Mucosa of descending colon (tissue), 3 donors: ENCODE data around the gene PTPRN2. TPM values are rescaled to one million over a fixed set of nuclear protein-coding genes. Genes with fewer than 3 reads are reported as not detected.
A peak's percentile ranks its signal among the peaks of the same experiment; 100 is the strongest.

Source experiments
- ATAC-seq: fragments of 200-7000 bp; cut with Tn5 transposase; one replicate; pipeline ENCODE4 v1.9.1; 2020; ENCODE audit warnings: mild to moderate bottlenecking, moderate library complexity
- DNase-seq, 3 donors: peaks; one replicate each; pipeline ENCODE4 v3.0.0-alpha.2; 2020
- H3K36me3 ChIP-seq: fragments of 200-600 bp; one replicate; pipeline ENCODE4 v1.8.0; 2021; ENCODE audit warnings: low read depth, mild to moderate bottlenecking
- H3K4me1 ChIP-seq: fragments of 200-600 bp; one replicate; pipeline ENCODE4 v1.8.0; 2021; ENCODE audit warnings: low read depth, mild to moderate bottlenecking
- H3K4me3 ChIP-seq: fragments of 200-600 bp; one replicate; pipeline ENCODE4 v1.8.0; 2021; ENCODE audit warnings: mild to moderate bottlenecking
- H3K9me3 ChIP-seq: fragments of 200-600 bp; one replicate; pipeline ENCODE4 v1.8.0; 2021; ENCODE audit warnings: mild to moderate bottlenecking
- CTCF ChIP-seq: fragments of 200-600 bp; IDR thresholded peaks from one replicate; pipeline ENCODE4 v1.8.0; 2022; ENCODE audit warnings: antibody characterized with exemption, mild to moderate bottlenecking
- intact Hi-C, 2 donors: fragments of 100-400 bp; cut with DNase I in 1 of 2; cut with micrococcal nuclease in 1 of 2; formaldehyde crosslinking; loops; one replicate each; pipeline versions ENCODE4 v1.11.0 to v1.11.1; 2022; cut with DNase I, micrococcal nuclease
- total RNA-seq, 3 donors: library from RNA; stranded (reverse); fragmentation: NEBNext Ultra II Directional in 2 of 3; extraction: Animal tissue kit (Norgen Biotek cat#: 25700) in 2 of 3; gene quantifications; one replicate each; pipeline versions ENCODE4 v1.2.1 to v1.2.4, GENCODE V29; 2021 to 2023
- donor health status: DM: no; HTN: no; CAD: no; lungs with moderate emphysema.
- donor health status: DM: no; HTN: no; CAD: no.
- donor health status: DM: no; HTN: yes; CAD: no.

PTPRN2 gene
- total RNA-seq, 3 donors from 2014 or later: 12.5 to 28.0 (median 26.2) TPM

- peak in 2 of 3 donors; percentile 7 to 33 for DNase-seq
- H3K4me1 ChIP-seq: no peaks in the 10 kb centered on the region
- ATAC-seq: no peak
- no peaks in the 10 kb centered on the region for H3K9me3 ChIP-seq
- no peaks in the 10 kb centered on the region for H3K36me3 ChIP-seq
- intact Hi-C loops: no loop called here
- TF ChIP-seq CTCF: no peak
- H3K4me3 ChIP-seq: no peak overlapping the region
Observed at GRCh38 chr7:157541295-157542067, 1046.1 kb downstream of the PTPRN2 start.

- DNase-seq (peak in 2 of 3 donors; percentile 9 to 39), ATAC-seq (no peak)
- no peaks in the 10 kb centered on the region for H3K4me1 ChIP-seq
- intact Hi-C loops: no loop called here
- no peak overlapping the region for H3K4me3 ChIP-seq
- H3K9me3 ChIP-seq: no peaks in the 10 kb centered on the region
- no peaks in the 10 kb centered on the region for H3K36me3 ChIP-seq
- no peak for TF ChIP-seq CTCF
Observed at GRCh38 chr7:157540606-157541294, 1046.9 kb downstream of the PTPRN2 start.

GRCh38 chr7:157540020-157540419 lies 1047.6 kb downstream of the PTPRN2 start:
- no peaks in the 10 kb centered on the region for H3K9me3 ChIP-seq
- TF ChIP-seq CTCF: no peak
- H3K36me3 ChIP-seq: no peaks in the 10 kb centered on the region
- H3K4me1 ChIP-seq: no peaks in the 10 kb centered on the region
- no peak overlapping the region for H3K4me3 ChIP-seq
- DNase-seq (peak in 2 of 3 donors; percentile 11 to 25), ATAC-seq (no peak)
- intact Hi-C loops: no loop called here

GRCh38 chr7:157539521-157539920 lies 1048.1 kb downstream of the PTPRN2 start:
- Histone ChIP-seq H3K4me3 (no peak overlapping the region), H3K4me1 (no peaks in the 10 kb centered on the region), H3K9me3 (no peaks in the 10 kb centered on the region), H3K36me3 (no peaks in the 10 kb centered on the region)
- no peak for ATAC-seq
- no peak for TF ChIP-seq CTCF
- intact Hi-C loops: no loop called here
- DNase-seq: peak in 2 of 3 donors; percentile 0 to 18

- TF ChIP-seq CTCF: no peak
- intact Hi-C loops: no loop called here
- no peak overlapping the region for H3K4me3 ChIP-seq
- no peak for ATAC-seq
- no peaks in the 10 kb centered on the region for H3K4me1 ChIP-seq
- DNase-seq: peak in 1 of 3 donors; percentile 22
- no peaks in the 10 kb centered on the region for H3K9me3 ChIP-seq
- H3K36me3 ChIP-seq: no peaks in the 10 kb centered on the region
Observed at GRCh38 chr7:157538735-157539134, 1048.9 kb downstream of the PTPRN2 start.
